K562 (cell line): ENCODE measurements around the gene LSM4. TPM values are rescaled to one million over a fixed set of nuclear protein-coding genes. Genes with fewer than 3 reads are reported as not detected.

Experiments
- ARID2 ChIP-seq: fragments of 450-650 bp; IDR thresholded peaks from 2 replicates; pipeline ENCODE4 v1.6.1; 2017; ENCODE audit warnings: antibody characterized with exemption, mild to moderate bottlenecking
- HDAC6 ChIP-seq: IDR thresholded peaks from 2 replicates; pipeline ENCODE4 v1.6.1; 2012; ENCODE audit warnings: low read depth, mild to moderate bottlenecking, control low read depth, inconsistent platforms, low read length, moderate library complexity
- MAFK ChIP-seq: IDR thresholded peaks from 2 replicates; pipeline ENCODE4 v1.6.1; 2011; ENCODE audit warnings: low read length, improper control_type of control experiment
- NR2C1 ChIP-seq, 2 experiments: fragments of 450-650 bp; IDR thresholded peaks; 2 replicates each; pipeline ENCODE4 v1.6.1; 2017; ENCODE audit warnings: mild to moderate bottlenecking in 2 of 2, antibody characterized with exemption in 1 of 2, inconsistent platforms in 1 of 2, missing compliant biosample characterization in 1 of 2, missing genetic modification characterization in 1 of 2
- SRSF7 ChIP-seq: fragments of 200-400 bp; formaldehyde crosslinking; optimal IDR thresholded peaks from 2 replicates; pipeline ENCODE3; 2017; ENCODE audit warnings: mild to moderate bottlenecking, low read depth, low read length
- TBL1XR1 ChIP-seq, 2 experiments: IDR thresholded peaks; 2 replicates each; pipeline ENCODE4 v1.6.1; 2012; ENCODE audit warnings: improper control_type of control experiment in 2 of 2, low read length in 2 of 2, mild to moderate bottlenecking in 1 of 2
- ZBTB8A ChIP-seq: fragments of 450-650 bp; IDR thresholded peaks from 2 replicates; pipeline ENCODE4 v1.6.1; 2018; ENCODE audit warnings: mild to moderate bottlenecking, moderate library complexity; ENCODE audit not compliant: partially characterized antibody
- ZNF143 ChIP-seq: sonication (generic); formaldehyde crosslinking; IDR thresholded peaks from 2 replicates; pipeline ENCODE4 v1.9.0; 2022; ENCODE audit warnings: mild to moderate bottlenecking, missing genetic modification reagents
- ZNF3 ChIP-seq: fragments of 250-450 bp; sonication (Bioruptor Pico); IDR thresholded peaks from 2 replicates; pipeline ENCODE4 v1.5.0; 2021; ENCODE audit warnings: mild to moderate bottlenecking, moderate library complexity
- polyA plus RNA-seq, 8 experiments: library from polyadenylated mRNA; depleted of rRNA in 4 of 8; stranded (reverse) in 5 of 8; unstranded in 3 of 8; fragments of >200 nt; fragmentation: Nextera tagmentation in 2 of 8; fragmentation: Illumina TruSeq in 1 of 8; extraction: Ambion mirVana in 2 of 8; extraction: Trizol in 1 of 8; gene quantifications; 2 replicates each; pipeline versions ENCODE4 v1.2.1 to v1.2.3, GENCODE V29; 2011 to 2014; ENCODE audit warnings: inconsistent platforms in 1 of 8, missing spikeins in 1 of 8
- total RNA-seq, 7 experiments: library from RNA; depleted of rRNA in 6 of 7; stranded (reverse); fragments of >200 nt in 6 of 7; fragmentation: Illumina TruSeq in 2 of 7; extraction: Trizol in 2 of 7; gene quantifications; 2 replicates each; pipeline versions ENCODE4 v1.2.1 to v1.2.3, GENCODE V29; 2011 to 2021; ENCODE audit warnings: low replicate concordance in 1 of 7
- TF ChIP-seq, protein P1 (sequence below): fragments of 250-450 bp; sonication (Bioruptor Pico); IDR thresholded peaks from 2 replicates; pipeline ENCODE4 v1.5.0; 2022; ENCODE audit warnings: mild to moderate bottlenecking
- TF ChIP-seq, protein P2 (sequence below): fragments of 250-450 bp; sonication (Bioruptor Pico); IDR thresholded peaks from 2 replicates; pipeline ENCODE4 v1.4.0; 2020; ENCODE audit warnings: borderline replicate concordance
- TF ChIP-seq, protein P3 (sequence below): fragments of 450-650 bp; IDR thresholded peaks from 2 replicates; pipeline ENCODE4 v1.7.1; 2018; ENCODE audit warnings: mild to moderate bottlenecking, low read depth; ENCODE audit not compliant: partially characterized antibody
- TF ChIP-seq, protein P4 (sequence below), 2 experiments: fragments of 450-650 bp in 1 of 2; sonication (generic) in 1 of 2; formaldehyde crosslinking in 1 of 2; IDR thresholded peaks in 1 of 2; conservative IDR thresholded peaks in 1 of 2; 2 replicates each; pipeline versions ENCODE4 v1.6.1 to v1.8.1; 2016 to 2023; ENCODE audit warnings: mild to moderate bottlenecking in 2 of 2, moderate library complexity in 2 of 2, inconsistent platforms in 1 of 2, missing genetic modification reagents in 1 of 2
- TF ChIP-seq, protein P5 (sequence below): fragments of 250-450 bp; sonication (Bioruptor Pico); IDR thresholded peaks from 2 replicates; pipeline ENCODE4 v1.8.0; 2022; ENCODE audit warnings: inconsistent platforms

LSM4 gene
- total and polyA plus RNA-seq, 9 of the 15 experiments (the other 6 are each of a cell fraction or from before 2014, with no cell fraction given), result 11.9 to 763 (median 202) TPM

DNA sequence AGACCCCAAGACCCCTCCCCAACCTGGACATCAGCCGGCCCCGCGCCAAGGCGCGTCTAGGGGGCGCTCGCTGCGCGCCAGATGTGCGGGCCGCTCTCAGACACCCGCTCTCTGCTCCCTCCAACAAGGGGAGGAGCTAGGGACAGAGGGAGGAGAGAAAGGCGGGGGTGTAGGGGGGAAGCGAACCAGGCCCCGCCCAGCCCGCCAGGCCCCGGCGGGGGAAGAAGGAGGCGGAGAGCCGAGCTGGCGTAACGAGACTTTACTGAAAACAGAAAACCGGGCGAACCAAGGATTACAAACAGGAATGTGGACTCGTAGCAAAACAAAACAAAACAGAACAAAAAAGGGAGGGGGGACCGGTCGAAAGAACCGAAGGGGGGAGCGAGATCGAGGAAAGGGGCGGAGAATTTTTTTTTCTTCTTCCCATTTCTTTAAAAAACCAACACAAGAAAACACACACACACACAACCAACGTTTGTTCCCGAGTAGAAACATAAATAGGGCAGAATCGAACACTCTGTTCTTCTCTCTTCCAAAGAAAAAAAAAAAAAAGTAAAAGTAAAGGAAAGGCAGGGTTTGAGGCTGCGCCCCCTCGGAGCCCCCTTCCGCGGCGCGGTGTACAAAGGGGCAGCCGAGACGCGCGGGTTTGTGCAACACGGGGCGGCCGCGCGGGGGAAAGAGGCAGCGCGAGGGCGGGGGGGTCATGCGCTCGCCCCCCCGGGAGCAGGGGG, 43.2 kb downstream of the LSM4 start (continued):
- TF ChIP-seq, protein P1, sequence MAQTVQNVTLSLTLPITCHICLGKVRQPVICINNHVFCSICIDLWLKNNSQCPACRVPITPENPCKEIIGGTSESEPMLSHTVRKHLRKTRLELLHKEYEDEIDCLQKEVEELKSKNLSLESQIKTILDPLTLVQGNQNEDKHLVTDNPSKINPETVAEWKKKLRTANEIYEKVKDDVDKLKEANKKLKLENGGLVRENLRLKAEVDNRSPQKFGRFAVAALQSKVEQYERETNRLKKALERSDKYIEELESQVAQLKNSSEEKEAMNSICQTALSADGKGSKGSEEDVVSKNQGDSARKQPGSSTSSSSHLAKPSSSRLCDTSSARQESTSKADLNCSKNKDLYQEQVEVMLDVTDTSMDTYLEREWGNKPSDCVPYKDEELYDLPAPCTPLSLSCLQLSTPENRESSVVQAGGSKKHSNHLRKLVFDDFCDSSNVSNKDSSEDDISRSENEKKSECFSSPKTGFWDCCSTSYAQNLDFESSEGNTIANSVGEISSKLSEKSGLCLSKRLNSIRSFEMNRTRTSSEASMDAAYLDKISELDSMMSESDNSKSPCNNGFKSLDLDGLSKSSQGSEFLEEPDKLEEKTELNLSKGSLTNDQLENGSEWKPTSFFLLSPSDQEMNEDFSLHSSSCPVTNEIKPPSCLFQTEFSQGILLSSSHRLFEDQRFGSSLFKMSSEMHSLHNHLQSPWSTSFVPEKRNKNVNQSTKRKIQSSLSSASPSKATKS, result no peak
- TF ChIP-seq, protein P2, sequence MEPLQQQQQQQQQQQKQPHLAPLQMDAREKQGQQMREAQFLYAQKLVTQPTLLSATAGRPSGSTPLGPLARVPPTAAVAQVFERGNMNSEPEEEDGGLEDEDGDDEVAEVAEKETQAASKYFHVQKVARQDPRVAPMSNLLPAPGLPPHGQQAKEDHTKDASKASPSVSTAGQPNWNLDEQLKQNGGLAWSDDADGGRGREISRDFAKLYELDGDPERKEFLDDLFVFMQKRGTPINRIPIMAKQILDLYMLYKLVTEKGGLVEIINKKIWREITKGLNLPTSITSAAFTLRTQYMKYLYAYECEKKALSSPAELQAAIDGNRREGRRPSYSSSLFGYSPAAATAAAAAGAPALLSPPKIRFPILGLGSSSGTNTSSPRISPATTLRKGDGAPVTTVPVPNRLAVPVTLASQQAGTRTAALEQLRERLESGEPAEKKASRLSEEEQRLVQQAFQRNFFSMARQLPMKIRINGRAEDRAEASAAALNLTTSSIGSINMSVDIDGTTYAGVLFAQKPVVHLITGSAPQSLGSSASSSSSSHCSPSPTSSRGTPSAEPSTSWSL, result no peak
- TF ChIP-seq ZNF3 (no peak), ARID2 (no peak), HDAC6 (no peak), NR2C1 (IDR thresholded peaks at IDR 0.05) (no peak; the same call in 1 of the 2 replicates), NR2C1 (tag; IDR thresholded peaks at IDR 0.05) (no peak), TBL1XR1 (IDR thresholded peaks at IDR 0.05; ENCODE audit: low read length in 2 of 2) (peak; percentile 38 to 39; a peak in 2 of 4 replicates), MAFK (no peak), SRSF7 (no peak), ZBTB8A (no peak), ZNF143 (CRISPR knock-in tag) (no peak)
- TF ChIP-seq, protein P3, sequence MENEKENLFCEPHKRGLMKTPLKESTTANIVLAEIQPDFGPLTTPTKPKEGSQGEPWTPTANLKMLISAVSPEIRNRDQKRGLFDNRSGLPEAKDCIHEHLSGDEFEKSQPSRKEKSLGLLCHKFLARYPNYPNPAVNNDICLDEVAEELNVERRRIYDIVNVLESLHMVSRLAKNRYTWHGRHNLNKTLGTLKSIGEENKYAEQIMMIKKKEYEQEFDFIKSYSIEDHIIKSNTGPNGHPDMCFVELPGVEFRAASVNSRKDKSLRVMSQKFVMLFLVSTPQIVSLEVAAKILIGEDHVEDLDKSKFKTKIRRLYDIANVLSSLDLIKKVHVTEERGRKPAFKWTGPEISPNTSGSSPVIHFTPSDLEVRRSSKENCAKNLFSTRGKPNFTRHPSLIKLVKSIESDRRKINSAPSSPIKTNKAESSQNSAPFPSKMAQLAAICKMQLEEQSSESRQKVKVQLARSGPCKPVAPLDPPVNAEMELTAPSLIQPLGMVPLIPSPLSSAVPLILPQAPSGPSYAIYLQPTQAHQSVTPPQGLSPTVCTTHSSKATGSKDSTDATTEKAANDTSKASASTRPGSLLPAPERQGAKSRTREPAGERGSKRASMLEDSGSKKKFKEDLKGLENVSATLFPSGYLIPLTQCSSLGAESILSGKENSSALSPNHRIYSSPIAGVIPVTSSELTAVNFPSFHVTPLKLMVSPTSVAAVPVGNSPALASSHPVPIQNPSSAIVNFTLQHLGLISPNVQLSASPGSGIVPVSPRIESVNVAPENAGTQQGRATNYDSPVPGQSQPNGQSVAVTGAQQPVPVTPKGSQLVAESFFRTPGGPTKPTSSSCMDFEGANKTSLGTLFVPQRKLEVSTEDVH, result no peak
- TF ChIP-seq, protein P4, sequence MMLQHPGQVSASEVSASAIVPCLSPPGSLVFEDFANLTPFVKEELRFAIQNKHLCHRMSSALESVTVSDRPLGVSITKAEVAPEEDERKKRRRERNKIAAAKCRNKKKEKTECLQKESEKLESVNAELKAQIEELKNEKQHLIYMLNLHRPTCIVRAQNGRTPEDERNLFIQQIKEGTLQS (IDR thresholded peaks at IDR 0.05), result no peak
- TF ChIP-seq, protein P4 (CRISPR knock-in tag; conservative IDR thresholded peaks at IDR 0.05), result 0 out of 2 replicates have a peak, but pooled peaks have one; percentile 47
- TF ChIP-seq, protein P5, sequence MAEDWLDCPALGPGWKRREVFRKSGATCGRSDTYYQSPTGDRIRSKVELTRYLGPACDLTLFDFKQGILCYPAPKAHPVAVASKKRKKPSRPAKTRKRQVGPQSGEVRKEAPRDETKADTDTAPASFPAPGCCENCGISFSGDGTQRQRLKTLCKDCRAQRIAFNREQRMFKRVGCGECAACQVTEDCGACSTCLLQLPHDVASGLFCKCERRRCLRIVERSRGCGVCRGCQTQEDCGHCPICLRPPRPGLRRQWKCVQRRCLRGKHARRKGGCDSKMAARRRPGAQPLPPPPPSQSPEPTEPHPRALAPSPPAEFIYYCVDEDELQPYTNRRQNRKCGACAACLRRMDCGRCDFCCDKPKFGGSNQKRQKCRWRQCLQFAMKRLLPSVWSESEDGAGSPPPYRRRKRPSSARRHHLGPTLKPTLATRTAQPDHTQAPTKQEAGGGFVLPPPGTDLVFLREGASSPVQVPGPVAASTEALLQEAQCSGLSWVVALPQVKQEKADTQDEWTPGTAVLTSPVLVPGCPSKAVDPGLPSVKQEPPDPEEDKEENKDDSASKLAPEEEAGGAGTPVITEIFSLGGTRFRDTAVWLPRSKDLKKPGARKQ (CRISPR knock-in tag), result no peak
